Epithelial cell of prostate (primary cell): ENCODE results near the gene FZD10.

Experiments used
- DNase-seq: peaks from one replicate; pipeline ENCODE4 v3.0.0-alpha.2; 2011; ENCODE audit warnings: low read depth, low spot score
- H3K27ac ChIP-seq: fragments of 450-650 bp; 2 replicates; pipeline ENCODE4 v1.5.1; 2017; ENCODE audit warnings: mild to moderate bottlenecking

Gene FZD10

DNA sequence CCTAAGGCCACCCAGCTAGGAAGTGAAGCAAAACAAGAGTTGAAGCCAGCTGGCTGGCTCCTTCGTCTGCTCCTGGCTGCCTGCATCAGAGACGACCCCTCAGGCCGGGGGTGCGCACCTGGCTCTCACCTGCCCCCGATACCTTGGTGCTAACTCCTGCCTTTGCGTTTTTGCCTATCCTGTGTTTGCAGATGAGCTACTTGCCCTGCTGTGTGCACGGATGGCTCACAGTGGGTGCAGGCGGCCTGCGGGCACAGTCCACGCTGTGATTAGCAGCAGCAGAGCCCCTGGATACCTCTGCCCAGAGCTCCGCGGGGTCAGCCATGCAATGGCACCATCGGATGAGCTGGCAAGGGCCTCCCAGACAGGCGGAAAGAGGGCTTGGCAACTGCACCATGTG is 31.2 kb upstream of the FZD10 start:
- no peak overlapping the region for H3K27ac ChIP-seq
- no peak for DNase-seq

DNA sequence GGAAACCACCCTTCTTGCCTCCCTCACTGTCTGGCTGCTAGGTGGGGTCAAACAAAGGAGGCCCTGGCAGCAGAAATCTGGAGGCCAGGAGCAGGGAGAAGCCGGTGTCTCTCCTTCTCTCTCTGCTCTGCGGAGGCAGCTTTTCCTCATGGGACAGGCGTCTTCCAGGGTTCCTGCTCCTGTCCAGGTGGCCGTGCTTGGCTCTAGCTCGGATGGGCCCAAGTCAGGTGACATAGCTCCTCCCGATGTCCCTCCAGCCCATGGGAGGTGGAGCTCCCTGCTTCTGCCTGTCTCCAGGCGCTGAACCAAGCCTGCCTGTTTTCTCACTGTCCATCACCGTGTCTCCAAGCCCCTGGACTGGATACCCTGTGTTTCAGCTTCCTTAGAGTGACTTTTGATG is 30.5 kb upstream of the FZD10 start:
- no peak for DNase-seq
- H3K27ac ChIP-seq = no peak overlapping the region

DNA sequence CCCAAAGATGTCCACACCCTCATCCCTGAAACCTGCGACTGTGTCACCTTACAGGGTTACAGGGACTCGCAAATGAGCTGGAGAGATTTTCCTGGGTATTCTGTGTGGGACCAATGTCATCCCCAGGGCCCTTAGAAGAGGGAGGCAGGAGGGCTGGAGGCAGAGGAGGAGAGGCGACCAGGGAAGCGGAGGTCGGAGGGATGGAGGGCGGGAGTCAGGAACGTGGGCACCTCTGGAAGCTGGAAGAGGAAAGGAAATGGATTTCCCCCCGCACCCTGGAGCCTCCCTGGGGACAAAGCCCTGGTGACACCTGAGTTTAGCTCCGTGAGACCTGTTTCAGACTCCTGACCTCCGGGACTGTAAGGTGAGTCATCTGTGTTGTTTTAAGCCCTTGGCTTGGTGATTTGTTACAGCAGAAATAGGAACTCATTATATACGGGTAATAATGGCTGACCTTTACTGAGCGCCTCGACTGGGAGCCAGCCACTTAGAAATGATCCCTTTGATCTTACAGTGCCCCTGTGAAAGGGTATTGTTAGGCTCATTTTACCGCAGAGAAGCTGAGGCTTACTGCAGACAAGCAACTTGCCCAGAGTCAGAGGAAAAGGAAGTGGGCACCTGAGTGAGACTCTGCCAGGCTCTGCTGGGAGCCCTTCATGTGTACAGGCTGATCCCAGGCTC is 29.3 kb upstream of the FZD10 start:
- H3K27ac ChIP-seq = no peak overlapping the region
- DNase-seq = no peak

DNA sequence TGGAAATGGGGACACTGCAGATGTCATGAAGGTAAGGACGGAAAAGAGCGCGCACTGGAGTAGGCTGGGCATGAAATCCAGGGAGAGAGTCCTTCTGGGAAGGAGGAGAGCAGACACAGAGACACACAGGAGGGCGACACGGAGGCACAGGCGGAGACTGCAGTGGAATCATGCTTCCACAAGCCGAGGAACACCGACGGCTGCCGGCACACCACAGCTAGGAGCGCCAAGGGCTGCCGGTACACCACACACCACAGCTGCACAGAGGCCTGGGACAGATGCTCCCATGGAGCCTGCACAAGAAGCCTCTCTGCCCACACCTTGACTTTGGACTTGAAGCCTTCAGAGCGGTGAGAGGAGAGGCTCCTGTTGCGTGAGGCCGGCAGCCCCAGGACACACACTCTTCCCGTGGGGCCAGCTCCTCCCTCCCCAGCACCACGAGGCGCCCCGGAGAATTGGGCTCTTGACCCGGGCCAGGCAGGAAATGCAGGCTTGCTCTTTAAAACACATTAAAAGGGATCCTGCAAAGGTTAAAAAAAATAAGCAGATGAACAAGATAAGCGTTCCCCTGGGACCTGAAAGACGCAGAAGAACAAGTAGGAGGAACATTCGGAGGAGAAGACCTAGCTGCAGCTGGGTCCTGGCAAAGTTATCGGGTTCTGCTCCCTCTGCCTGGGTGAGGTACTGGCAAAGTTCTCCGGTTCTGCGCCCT is 28.3 kb upstream of the FZD10 start:
- H3K27ac ChIP-seq = no peak overlapping the region
- DNase-seq = no peak

DNA sequence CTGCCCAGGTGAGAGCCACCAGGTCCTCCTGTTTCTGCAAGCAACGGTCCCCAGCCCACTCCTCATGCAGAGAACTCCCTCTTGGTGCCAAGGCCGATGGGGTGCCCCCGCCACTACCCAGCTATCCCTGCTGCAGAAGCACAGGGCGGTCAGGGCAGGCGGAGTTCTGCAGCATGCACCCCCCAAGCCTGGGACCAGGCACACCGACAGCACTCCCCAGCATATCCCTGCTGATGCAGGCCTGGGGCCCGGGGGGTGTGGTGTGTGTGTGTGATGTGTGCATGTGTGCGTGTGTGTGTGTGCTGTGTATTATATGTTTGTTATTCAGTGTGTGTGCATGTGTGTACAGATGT is 27.7 kb upstream of the FZD10 start:
- DNase-seq = no peak
- no peak overlapping the region for H3K27ac ChIP-seq

DNA sequence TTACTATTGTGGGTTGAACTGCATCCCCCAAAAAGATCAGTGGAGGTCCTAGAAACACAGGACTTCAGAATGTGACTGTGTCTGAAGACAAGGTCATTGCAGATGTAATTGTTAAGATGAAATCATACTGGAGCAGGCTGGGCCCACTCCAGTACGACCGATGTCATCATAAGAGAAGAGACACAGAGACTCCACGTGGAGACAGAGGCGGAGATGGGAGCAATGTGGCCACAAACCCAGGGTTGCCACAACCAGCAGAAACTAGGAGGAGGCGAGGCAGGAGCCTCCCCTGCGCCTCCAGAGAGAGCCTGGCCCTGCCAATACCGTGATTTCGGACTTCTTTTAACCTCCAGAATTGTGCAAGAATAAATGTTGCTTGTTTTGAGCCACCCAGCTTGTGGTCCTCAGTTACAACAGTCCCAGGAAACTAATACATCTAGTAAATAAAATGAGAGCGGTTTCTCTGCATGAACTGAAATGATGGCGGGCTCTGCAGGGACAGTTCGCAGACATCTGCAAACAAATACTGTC is 25.7 kb upstream of the FZD10 start:
- peak overlapping the region; percentile 77 for H3K27ac ChIP-seq

DNA sequence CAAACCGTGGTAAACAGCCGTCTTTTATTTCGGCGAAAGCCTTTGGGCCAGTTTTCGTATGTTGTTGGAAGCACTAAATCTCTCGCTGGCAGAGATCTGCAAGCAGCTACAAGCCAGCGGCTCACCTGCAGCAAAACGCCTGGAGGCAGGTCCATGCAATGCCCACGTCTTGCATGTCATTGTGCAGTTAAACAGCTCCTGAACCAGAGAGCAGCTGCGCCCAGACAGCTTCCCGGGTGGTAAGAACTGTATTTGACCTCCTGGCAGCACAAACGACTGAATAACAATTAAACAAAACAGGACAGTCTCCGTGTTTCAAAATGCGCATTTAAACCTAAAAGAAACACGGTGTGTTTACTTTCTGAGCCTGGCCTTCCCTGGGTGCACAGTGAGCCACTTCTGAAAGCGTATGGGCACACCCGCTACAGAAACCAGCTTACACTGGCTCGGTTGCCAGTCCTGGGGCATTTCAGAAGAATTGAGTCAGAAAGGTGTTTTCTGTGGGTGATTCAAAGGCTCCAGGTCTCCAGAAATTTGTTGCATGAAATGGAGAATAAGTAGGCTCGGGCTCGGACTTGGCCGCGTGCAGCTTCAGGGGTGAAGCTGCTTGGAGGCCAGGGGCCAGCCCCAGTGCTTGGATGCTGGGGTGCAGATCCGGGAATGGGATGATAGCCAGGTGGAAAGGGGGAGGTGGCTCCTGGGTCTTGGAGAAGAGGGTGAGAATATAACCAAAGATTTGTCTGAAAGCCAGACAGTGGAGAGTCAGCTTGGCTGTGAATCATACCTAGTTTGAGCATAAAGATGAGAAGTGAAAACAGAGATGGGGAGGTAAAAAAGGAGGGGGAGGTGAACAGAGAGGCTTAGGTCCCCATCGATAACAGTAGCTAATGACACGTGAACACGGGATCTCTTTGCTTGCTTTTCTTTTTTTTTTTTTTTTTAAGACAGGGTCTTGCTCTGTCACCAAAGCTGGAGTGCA is 24.9 kb upstream of the FZD10 start:
- H3K27ac ChIP-seq = peak overlapping the region; percentile 77
- peak; percentile 56 for DNase-seq

More for the DNA sequence above, 25.7 kb upstream of the FZD10 start:
- no peak for DNase-seq

DNA sequence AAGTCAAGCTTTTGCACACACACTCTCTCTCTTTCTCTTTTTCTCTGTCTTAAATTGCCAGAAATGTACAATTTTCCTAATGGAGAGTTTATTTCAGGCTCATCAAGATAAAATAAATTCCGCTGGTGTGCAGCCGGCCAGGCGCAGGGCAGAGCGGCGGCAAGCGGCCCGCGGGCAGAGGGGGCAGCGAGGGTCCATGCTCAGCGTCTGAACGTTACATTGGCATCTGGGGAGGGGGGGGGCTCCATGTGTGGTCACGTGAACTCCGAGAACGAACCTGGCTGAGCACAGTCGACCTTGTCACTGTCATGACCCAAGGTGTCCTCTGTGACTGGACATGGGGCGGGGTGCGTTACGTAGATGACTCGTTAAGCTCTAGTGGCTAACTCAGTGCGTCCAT is 23.8 kb upstream of the FZD10 start:
- no peak for DNase-seq
- no peak overlapping the region for H3K27ac ChIP-seq

DNA sequence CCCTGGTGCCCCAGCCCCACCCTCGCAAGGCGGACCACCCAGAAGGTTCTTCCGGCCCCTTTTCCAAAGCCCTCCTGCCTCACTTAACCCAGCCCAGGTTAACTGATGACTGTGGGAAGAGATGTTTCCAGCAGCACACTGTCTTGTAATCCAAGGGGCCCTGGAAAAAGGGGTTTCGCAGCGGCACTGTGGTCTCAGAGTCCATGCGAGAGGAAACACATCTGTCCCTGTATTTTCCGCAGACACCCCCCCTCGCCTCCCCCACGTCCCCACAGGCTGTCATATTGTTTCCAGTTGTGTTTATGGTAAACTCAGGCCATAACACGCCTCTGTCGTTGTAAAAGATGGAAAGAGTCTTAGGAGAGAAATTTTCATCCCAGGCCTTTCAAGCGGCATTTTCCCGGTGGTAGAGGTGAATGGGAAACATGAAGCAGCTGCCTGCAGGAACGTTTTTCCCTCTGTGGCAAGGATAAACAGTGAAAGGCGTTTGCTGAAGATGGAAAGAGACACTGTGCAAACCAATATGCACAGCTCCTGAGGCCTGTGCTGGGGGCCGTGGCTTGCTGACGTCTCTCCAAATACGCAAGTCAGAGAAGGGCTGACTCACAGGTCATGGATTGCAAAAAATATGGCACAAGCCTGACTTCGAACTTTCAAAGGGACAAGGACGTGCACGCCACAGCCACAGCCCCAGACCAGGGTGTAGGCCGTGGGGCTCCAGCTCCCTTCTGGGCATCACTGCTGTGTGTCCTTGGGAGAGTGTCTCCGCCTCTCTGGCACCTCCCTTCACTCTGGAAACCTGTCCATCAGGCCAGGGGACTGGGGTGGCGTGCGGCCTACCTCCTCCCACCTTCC is 22.5 kb upstream of the FZD10 start:
- no peak for DNase-seq

DNA sequence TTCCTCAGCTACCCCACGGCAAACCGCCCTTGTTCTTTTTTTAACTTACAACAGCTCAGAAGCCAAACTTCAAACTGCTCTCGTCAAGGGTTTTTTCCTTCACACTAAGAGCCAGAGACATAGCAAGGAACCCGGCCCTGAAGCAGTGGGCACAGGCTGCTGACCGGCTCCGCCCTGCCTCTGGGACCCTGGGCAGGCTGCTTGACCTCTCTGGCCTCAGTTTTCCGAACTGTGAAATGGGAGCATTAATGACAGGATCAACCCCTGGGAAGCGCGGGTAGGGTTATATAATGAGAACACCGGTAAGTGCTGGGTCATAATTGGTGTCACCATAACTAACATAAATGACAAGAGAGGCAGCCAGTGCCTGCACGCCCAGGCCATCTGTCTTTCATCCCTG is 21.2 kb upstream of the FZD10 start:
- no peak overlapping the region for H3K27ac ChIP-seq
- no peak for DNase-seq

More for the DNA sequence above, 22.5 kb upstream of the FZD10 start:
- no peak overlapping the region for H3K27ac ChIP-seq

DNA sequence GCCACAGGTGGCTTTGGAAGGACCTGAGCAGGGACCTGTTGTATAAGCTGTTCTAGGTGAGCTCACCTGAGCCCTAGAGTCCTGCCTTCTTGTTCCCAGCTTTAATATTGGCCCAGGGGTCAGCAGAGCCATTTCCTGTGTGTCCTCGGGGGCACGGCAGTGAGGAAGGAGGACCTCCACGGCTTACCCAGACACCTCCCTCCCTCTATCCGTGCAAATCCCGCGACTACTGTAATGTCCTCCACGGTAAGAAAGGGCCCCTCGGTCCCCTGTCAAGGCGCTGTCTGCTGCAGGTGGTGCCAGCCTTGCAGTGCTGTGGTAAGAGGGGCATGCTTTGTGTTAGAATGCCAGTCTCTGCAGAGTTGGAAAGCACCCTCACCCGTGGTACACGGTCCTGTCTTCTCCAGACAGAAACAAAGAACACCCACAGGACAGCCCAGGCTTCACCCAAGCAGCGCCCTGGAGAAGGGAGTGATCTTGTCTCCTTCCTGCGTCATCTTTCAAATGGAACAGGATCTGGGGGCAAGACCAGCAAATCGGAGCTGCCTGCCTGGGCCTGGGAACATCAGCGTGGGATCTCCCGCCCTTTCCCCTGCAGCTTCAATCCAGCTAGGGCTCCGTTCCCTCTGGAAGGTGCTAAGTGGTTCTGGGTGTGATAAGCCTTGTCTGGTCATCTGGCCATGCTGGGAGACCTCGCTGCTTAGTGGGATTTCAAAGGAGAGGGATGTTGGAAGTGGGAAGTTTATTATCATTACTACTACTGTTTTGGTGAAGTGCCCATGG is 20.2 kb upstream of the FZD10 start:
- no peak overlapping the region for H3K27ac ChIP-seq
- no peak for DNase-seq

DNA sequence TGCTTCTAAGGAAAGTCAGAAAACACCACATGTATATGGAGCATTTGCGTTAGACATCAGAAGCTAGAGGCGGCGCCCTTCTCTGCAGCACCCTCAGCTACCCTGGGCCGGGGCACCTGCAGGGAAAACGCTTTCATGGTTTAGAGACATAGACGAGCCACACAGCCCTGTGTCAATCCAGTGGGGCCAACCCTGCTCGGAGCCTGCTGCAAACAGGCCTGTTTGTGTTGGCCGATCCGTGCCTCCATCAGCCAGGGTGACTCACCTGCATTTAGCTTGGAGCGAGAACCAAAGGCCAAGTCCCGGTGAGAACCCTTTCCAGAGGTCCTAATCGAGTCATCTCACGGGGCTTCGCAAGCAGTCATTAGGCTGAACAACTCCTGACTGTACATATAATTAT is 19.5 kb upstream of the FZD10 start:
- DNase-seq = peak; percentile 46
- no peak overlapping the region for H3K27ac ChIP-seq

DNA sequence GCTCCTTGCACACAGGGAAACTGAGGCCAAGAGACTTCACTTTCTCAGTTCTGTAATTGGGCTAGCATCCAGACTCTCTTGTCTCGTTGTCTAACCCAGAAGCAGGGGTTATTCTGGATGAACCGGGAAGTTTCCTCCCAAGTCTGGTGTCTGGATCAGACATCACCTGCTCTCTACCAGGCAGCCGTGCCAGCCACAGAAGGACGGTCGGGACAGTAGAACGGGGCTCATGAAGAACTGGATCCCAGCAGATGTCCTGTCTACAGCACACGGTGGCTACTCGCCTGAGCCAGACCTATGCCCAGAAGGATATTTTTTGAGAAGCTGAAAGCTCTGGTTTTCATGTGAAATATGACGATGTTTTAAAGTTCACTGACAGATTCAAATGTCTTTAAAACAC is 19.1 kb upstream of the FZD10 start:
- no peak for DNase-seq
- no peak overlapping the region for H3K27ac ChIP-seq

DNA sequence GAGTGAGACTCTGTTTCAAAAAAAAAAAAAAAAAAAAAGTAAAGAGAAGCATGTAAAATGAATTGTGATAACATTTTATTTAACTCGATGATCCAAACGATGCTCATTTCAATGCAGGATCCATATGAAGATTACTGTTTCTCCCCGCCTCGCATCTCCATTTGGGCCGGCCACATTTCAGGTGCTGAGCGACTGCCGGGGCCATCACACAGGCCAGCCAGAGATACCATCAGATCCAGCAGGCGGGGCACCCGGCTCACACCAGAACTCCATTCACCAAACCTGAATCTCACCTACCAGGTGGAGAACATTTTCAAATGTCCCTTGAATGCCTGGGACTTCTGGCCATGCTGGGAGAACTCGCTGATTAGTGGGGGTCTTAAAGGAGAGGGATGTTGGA is 18.0 kb upstream of the FZD10 start:
- H3K27ac ChIP-seq = no peak overlapping the region
- no peak for DNase-seq

DNA sequence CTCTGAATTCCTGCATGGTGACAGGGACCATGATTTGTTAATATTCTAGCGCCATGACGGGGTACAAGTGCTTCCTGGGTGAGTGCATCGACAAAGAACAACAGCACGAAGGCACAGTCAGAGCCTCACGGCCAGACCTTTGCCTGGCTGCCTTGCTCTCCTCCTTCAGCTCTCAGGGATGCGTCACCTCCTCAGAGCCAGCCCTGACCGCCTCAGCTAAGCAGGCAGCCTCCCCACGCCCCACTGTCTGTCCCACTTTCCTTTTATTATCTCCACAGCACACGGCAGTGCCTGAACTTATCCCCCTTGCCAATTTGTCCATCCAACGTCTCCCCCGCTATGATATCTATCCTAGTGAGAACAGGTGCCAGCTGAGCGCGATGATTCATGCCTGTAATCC is 16.5 kb upstream of the FZD10 start:
- no peak overlapping the region for H3K27ac ChIP-seq
- no peak for DNase-seq

DNA sequence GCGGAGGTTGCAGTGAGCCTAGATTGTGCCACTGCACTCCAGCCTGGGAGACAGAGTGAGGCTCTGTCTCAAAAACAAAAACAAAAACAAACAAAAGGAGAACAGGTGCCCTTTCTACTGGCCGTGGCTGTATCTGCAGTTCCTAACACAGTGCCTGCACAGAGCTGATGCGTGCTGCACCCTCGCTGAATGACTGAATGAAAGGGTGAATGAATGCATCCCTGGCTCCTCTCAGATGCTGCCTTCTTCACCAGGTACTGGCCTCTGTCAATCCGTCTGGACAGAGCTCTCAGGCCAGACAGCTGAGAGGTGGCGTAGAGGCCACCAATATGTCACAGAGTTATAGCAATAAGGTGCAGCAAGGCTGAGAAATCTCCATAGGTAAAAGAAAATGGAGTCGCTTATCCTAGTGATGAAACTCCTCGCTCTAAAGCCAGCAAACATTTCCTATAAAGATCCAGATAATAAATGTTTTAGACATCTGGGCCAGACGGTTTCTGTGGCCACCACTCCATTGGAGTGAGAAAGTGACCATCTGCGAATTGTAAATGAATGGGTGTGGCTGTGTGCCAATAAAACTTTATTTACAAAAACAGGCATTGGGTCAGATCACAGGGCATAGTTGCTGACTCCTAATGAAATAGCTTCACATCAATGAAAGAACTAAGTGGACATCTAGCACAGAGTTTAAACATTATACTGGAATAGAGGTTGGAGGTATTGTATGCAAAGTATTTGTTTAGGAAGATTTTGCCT is 15.9 kb upstream of the FZD10 start:
- H3K27ac ChIP-seq = no peak overlapping the region
- no peak for DNase-seq

DNA sequence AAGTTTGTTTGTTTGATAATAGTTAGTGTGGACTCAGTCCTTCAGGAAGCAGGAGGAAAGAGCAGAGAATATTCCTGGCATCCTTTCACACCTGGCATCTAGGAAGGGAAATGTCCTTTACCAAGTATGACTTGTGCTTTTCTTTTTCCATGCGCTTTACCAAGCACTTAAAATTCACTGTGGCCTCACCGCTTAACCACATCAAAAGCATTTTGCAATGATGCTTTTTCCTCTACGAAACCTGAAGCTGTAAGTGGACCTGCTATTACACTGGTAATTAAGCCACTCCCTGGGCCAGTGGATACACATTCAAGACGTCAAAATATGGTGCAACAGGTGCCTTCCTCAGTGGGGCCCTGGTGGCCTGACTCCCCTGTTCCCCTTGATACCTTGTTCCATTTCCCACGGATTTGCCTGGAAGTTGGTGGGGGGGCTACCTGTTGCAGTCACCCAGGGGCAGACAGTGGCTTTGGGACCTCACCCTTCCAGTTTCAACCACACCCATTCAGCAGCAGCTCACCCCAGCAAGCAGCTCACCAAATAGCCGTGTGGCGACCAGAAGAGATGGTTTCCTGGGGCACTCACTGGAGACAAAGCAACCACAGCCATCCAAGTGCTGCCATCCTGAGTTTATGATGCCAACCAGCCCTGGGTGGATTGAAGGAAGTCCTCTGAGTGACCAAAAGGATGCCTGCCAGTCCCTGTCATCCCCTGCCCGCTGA is 14.2 kb upstream of the FZD10 start:
- DNase-seq = no peak

DNA sequence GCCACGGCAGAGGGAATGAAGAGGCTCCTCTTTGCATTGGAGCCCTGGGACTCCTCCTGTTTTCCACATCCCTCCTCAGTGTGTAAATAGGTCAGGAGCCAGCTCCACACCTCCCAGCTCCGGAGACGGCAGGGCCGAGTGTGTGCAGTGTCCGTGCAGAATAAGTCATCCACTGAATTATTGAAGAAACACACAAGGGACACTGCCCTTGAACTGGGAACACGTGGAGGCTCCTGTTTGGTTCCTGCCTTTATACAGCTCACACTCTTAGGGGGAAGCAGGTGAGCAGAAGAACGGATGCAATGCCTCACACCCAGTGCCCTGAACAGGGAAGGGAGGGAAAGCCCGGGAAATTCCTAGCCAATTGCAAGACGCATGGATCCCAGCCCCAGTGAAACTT is 10.4 kb upstream of the FZD10 start:
- no peak for DNase-seq
- no peak overlapping the region for H3K27ac ChIP-seq

More for the DNA sequence above, 14.2 kb upstream of the FZD10 start:
- no peak overlapping the region for H3K27ac ChIP-seq
